Fibroblast of pulmonary artery (primary cell): ENCODE measurements around the gene CPNE8.

Experiments used
- DNase-seq: peaks from one replicate; pipeline ENCODE4 v3.0.0-alpha.2; 2010; ENCODE audit warnings: low read depth
- H3K4me3 ChIP-seq: replicated peaks from 2 replicates; pipeline ENCODE4 v1.5.1; 2011; ENCODE audit warnings: low read depth, mild to moderate bottlenecking, control low read depth, low read length, moderate library complexity
- CTCF ChIP-seq: IDR thresholded peaks from 2 replicates; pipeline ENCODE4 v1.5.1; 2011; ENCODE audit warnings: mild to moderate bottlenecking, control low read depth, low read length, inconsistent platforms; ENCODE audit errors: missing control alignments

Gene CPNE8

DNA sequence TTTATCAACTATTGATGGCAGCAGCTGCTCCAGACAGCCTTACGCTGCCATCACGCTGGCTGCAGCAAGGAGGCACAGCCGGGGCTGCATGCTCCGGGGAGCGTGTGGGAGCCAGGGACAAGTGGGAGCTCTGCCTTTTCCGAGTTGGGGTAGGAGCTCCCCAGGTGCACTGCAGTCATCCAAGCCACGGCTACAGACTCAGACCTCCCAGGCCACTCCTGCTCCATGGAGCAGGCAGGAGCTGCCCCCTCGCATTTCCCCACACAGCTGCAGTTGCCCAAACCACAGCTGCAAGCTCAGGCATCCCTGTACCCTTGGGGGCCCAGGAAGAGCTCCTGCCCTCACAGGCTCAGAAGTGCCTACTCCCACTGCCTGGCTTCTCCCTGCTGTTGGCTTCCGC is 184.7 kb downstream of the CPNE8 start:
- TF ChIP-seq CTCF: no peak

DNA sequence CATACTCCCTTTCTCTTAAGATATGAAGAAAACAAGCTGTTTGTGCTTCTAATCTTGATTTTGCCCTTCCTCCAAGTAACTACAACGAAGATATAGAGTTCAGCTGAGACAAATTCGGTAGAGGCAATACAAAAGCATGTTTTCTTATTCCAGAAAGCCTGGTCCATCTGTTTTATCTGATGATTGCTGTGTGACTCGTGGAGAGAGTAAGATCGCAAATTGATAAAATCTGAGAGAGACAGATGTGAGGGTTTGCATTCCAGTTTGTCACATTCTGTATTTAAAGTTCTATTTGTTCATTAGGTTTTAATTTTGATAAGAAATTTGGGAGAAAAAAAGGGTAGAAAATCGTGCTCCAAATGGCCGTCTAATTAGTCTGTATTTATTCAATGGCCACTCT is 192.1 kb downstream of the CPNE8 start:
- no peak for DNase-seq
- TF ChIP-seq CTCF: no peak
- H3K4me3 ChIP-seq: no peak overlapping the region

More for the DNA sequence above, 184.7 kb downstream of the CPNE8 start:
- DNase-seq: no peak
- H3K4me3 ChIP-seq: no peak overlapping the region

DNA sequence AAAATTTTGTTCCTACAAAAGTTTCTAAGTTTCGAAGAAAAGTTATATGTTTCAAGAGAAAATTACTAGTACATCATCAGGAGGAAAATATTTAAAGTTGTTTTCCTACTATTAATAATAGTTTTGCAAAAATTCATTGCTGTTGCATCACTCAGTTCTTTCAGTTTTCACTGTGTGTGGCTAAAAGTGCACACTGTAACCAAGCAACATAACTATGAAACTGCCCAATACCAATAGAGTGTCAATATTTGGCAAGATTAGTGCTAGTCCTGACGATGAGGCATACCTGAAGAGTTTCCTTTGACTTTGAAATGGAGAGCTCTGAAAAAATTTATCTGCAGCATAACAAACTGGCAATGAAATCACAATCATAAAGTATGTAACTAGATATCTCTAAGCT is 194.3 kb downstream of the CPNE8 start:
- no peak overlapping the region for H3K4me3 ChIP-seq
- peak; percentile 20 for DNase-seq
- no peak for TF ChIP-seq CTCF

DNA sequence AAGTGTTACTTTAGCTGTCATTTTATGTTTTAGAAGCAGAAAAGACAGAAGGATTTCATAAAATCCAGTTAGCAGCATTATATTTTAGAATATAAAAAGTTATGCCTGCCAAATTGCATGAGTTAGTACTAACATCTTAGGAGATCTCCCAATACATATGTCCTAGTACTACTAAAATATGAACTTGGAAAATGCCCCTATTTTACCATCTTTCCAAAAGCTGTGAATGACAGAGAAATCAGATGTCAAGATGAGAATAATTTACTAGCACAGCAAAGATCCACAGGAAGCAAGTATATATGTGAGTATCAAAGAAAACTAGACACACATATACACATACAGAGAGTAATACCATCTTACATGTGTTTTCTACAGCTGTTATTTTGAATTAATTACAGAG is 196.9 kb downstream of the CPNE8 start:
- no peak overlapping the region for H3K4me3 ChIP-seq
- DNase-seq: no peak
- TF ChIP-seq CTCF: no peak

DNA sequence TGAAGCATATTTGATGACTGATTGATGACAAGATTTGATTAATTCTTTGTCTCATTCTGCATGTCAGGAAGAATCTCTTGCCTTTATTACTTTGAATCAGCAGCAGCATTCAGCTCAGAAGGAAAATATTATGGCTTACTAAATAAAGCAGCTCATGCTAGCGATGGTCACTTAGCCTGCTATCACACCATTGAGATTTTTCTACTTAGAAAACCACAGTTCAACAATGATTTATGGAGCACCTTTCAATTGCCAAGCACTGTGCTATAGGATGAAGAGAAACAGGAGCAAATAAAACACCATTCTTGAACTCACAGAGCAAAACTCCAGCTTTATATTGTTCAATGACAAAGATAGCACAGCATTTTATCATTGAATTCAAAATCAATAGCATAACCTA is 197.7 kb downstream of the CPNE8 start:
- no peak overlapping the region for H3K4me3 ChIP-seq
- DNase-seq: no peak
- TF ChIP-seq CTCF: no peak

- DNase-seq: no peak
- H3K4me3 ChIP-seq: no peak overlapping the region
- TF ChIP-seq CTCF: no peak
Measured at GRCh38 chr12:38697289-38697688, 208.1 kb downstream of the CPNE8 start.

GRCh38 chr12:38695057-38695456 is 210.3 kb downstream of the CPNE8 start:
- H3K4me3 ChIP-seq: no peak overlapping the region

More at GRCh38 chr12:38695057-38695456, 210.3 kb downstream of the CPNE8 start:
- DNase-seq: no peak
- no peak for TF ChIP-seq CTCF
